Activated effector memory CD4-positive, alpha-beta T cell treated with anti-CD3 and anti-CD28 coated beads, Interleukin-2, amount 50 U/mL, for 16 hours (primary cell): Measurements from ENCODE around the gene ACSM5.

Experiments
- DNase-seq: peaks from one replicate; pipeline ENCODE4 v3.0.0-alpha.2; 2020

The ACSM5 gene, protein sequence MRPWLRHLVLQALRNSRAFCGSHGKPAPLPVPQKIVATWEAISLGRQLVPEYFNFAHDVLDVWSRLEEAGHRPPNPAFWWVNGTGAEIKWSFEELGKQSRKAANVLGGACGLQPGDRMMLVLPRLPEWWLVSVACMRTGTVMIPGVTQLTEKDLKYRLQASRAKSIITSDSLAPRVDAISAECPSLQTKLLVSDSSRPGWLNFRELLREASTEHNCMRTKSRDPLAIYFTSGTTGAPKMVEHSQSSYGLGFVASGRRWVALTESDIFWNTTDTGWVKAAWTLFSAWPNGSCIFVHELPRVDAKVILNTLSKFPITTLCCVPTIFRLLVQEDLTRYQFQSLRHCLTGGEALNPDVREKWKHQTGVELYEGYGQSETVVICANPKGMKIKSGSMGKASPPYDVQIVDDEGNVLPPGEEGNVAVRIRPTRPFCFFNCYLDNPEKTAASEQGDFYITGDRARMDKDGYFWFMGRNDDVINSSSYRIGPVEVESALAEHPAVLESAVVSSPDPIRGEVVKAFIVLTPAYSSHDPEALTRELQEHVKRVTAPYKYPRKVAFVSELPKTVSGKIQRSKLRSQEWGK

DNA sequence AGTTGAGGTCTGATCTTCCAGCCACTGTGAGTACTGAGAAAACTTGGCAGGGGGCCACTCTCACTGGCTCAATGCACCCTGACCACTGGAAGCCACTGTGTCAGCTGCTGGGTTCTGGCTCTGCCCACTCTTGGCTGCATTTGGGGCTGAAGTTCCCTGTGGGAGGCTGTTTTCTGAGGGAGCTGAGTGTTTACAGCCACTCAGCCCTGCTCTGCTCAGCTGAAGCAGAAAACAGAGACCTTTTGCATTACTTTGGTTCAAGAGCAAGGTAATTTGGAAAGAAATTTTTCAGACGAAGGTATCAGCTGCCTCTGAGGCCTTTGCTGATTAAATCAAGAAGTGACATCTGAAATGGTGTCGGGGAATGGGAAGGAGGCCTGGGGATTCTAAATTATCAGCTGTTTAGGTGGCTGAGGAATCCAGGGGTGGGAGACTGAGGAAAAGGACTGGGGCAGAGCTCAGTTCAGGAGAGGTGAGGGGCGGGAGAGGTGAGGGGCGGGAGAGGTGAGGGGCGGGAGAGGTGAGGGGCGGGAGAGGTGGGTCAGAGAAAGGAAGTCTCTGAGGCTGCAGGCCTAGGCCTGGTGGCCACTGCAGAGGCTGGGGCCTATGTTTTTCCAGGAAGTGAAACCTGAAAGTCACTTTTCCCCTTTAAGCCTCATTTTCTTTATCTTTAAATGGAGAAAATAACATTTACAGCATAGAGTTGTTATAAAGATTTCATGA, at the start of gene ACSM5:
ACSM5 (plus strand) TSS at position 137 of the 723 bp plus-strand sequence. CDS start 1,951 bp downstream, outside the sequence.
- DNase-seq, result no peak

DNA sequence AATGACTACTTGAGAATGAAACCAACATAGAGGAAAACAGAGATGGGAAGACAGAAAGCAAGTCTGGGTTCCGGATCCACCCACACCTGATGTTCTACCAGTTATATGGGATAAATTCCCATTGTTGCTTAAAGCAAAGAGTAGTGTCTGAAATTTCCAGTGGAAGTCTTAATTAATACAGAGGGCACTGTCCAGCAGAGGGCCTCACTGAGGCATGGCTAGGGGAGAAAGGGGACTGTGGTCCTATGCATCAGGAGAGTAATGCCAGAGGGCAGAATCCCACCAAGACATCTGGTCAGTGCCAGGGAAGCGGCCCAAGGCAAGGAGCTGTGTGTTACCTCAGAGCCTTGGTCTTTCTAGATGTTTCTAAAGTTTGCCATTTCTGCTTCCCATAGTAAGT, 49.3 kb upstream of the ACSM5 start:
- DNase-seq, result no peak

DNA sequence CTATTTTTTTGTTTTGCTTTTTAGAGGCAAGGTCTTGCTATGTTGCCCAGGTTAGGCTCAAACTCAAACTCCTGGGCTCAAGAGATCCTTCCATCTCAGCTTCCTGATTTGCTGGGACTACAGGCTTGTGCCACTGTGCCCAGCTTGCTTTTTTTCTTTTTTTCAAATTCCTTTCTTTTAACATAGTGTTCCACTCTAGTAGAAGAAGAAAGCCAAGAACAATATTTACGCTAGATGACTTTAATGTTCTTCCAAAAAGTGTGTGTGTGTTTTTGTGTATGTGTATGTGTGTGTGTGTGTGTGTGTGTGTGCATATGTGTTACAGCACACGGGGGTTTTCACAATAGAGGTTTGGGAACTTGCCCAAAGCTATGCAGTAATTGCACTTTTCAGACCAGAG, 46.1 kb upstream of the ACSM5 start:
- DNase-seq, result no peak

DNA sequence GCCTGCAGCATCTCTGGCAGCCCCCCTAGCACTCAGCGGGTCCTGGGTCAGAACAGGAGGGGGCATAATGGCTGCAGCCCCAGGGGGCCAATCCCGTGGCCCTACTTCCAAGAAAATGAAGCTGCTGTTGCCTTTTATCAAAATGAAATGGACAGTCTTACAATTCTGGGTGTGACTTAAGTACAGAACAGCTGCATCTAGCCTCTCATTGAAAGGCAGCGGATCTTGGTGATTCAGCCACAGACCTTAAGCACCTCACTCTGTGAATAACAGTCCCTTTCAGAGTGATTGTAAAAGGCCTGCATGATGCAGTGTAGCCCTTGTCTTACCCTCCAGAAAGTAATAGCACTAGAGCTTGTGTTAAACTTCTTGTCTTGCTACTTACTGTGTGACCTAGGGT, 45.3 kb upstream of the ACSM5 start:
- DNase-seq, result no peak

DNA sequence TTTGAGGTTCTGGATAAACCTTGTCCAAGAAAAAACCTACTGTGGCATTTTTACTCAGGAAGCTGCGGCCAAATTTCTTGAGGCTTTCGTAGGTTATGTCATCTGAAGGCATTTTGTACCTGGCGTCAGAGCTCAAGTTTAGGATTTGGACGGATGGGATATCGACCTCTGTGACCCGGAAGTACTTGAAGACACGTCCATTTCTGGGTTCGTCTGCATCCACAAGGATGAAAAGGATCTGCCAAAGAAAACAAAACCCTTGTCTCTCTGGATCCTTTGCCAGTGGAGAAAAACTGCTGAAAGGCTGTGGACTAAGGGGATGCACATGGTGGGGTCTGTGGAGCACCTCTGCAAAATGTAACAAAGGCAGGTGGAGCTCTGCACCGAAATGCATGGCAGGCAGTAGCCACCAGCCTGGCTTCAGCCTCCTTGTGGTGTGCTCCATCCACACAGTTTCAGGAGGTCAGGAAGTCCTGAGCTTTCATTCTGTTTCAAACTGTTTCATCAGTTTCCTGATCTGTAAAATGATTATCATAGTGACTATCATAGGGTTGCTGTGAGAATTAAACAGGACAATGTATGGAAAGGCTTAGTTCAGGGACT, 39.8 kb upstream of the ACSM5 start:
- DNase-seq, result no peak

DNA sequence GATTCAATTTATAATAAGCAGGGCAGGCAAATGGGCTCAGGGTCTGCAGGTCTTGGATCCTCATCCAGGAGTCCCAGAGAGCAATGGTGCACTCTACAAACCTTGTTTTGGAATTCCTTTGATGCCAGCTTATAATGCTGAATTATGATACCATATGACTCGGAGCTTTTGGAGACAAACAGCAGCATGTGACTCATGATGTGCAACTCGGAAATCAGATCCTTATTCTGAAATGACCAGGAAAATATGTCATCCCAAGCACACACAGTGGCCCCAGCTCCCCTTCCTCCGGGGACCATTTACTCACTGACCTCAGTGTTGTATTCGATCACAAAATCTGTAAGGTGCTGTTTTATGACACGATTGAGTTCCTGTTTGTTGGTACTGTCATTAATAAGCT, 36.6 kb upstream of the ACSM5 start:
- no peak for DNase-seq

DNA sequence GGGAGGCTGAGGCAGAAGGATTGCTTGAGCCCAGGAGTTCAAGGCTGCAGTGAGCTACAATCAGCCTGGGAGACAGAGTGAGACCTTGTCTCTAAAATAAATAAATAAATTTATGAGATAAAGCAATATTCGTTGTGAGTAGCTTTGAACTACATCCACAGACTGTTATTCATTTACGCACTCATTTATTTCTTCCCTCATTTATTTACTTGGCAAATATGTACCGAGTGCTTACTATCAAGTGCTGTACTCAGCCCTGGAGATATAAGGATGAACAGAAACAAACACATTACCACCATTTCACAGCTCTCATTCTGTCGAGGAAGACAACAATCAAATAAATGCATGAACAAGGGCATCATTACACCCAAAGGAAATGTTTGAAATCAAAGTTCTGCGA, 32.2 kb upstream of the ACSM5 start:
- DNase-seq, result no peak

DNA sequence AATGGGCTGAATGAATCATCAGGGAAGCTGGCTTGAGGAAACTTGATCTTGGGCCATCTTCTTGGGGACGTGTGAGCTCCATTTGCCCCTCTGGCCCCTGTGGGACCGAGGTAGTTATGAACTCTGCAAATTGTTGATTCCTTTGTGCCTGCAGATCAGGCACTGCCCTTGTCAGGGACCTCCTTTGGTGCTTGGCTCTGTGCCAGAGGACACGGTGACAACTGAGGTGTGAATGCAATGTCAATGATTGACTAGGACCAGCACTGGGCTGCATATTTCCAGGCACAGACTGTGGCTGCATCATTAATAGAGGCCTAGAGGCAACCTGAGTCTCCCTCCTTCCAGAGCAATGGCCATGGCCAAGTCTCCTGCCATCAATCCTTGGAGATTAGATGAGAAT, 28.6 kb upstream of the ACSM5 start:
- DNase-seq, result no peak

DNA sequence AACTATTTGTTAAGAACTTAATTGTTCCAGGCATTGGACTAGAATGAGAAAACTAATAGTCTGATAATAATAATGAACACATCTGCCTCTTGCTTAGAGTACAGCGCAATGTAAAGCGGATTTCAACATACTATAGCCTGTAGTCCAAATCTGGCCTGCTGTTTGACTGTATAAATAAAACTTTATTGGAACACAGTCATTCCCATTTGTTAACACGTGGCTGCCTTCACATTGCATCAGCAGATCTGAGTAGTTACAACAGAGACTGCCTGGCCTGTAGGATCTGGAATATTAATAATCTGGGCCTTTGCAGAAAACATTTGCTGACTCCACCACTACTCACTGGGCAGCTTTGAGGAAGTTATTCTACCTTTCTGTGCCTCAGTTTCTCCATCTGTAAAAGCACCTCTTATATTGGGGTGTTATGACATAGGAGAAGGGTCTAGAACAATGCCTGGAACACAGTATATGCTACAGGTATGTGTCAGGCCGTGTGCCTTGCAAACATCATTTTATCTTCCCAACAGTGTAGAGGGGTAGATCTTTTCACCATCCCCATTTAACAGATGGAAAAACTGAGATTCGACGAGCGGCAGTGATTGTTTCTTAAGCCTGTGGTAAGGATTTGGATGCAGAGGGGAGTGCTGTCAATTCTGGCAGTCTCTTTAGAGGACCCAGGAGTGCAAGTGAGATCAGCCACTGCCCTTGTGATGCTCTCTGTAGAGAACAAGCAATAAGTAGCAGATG, 27.0 kb upstream of the ACSM5 start:
- DNase-seq, result no peak

DNA sequence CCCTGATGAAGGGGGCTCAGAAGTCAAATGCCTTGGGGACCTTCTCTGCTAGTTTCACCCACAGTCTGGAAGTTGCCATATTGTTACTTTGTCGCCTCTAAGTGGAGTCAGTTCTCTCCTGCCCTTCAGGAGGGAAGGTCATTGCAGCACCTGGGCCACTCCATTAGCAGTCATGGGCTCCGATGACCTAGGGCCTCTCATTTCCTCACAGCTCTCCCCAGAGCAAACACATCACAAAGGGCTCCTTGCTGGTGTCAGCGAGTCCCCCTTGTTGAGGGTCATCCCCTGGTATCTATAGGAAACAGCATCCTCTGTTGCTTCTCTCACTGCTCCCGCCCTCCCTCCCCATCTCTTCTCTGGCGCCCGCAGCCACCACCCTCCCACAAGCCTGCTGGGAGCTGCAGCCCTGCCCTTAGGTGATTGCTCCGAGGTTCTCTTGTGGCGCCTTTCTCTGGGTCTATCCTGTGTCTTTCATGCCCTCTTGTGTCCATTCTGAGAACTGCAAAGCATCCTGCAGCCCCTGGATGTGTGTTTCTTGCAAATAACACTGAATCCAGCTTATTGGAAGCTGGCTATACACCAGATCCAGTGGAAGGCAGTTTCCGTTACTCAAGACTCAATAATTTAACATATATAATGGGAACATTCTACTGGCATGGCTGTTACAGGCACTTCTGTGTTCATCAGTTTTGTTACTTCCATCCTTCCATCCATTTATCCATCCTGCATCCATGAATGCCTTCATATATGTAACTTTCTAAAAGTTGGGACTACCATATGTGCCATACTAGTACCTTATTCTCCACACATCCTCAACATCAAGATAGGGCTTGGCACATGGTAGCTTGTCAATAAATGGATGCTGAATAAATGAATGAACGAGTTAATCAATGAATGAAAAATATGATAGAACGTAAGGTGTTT, 26.0 kb upstream of the ACSM5 start:
- peak; percentile 64 for DNase-seq

DNA sequence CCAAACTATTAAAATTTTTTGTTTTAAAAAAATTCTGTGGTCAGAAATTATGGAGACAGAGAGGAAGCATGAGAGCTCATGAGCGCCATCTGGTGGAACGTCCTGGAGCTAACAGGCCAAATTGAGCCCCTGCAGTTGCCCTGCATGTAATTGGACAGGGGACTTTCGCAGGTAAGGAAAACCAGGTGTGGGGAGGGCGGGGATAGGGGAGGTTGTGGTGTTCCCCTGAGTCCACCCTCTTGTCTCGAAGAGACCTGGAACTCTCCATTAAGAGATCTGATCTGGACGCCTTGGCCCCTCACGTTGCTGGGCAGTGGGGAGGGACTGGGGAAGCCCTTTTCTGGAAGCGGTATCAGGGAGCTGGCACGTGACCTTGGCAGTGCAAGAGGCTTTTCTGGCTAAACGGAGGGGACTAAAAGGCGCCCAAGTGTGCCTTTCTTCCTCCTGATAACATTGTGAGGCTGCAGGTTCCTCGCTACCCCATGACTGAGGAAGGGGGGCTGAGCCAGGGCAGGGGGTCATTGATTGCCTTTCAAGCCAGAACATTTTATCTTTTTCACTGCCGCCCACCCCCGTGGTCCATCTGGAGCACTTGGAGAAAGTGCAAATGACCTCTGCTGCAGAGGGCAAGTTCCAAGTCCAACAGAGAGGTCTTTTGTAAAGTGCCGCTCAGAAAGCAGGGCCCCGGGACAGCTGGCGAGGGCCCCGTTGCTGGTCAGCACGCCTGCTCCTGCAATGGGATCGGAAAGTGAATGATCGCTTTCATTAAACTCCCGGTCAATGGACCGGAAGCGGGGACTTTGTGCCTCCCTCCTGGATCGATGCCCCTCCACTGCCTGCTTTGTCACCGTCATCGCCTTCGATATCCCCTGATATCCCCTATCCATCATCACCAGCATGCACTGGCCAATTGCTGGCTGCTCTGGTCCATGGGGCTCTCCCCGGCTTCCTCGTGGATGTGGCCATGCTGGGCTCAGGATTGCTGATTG, 23.2 kb upstream of the ACSM5 start:
- peak; percentile 80 for DNase-seq

DNA sequence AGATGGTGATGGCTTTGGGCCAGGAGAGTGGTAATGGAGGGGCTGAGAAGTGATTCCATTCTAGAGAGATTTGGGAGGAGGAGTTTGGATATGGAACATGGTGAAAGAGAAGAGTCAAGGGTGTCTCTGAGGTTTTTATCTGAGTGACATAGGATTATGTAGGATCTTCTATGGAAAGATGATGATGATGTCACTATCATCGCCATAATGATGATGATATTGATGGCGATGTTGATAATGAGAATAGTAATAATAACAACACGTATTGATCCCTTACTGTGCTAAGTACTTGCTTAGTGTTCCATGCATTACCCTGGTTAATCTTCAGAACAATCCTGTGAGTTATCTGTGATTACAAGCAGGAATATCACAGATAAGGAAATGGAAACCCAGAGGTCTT, 21.4 kb upstream of the ACSM5 start:
- DNase-seq, result no peak

DNA sequence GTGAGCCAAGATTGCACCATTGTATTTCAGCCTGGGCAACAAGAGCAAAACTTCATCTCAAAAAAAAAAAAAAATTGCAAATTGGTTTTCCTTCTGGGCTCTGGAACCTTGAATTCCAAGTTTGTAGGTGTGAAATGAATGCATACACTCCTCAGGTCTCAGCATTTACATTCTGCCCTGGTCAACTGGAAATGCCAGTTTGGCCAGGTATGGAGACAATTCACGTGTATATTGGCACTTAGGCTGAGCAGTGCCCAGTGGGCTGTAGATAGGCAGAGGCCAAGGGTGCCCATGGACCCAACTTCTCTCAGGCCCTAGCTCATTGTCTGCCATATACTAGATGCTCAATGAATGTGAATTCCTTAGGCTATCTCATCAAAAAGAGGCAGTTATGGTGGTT, 20.5 kb upstream of the ACSM5 start:
- DNase-seq, result no peak

DNA sequence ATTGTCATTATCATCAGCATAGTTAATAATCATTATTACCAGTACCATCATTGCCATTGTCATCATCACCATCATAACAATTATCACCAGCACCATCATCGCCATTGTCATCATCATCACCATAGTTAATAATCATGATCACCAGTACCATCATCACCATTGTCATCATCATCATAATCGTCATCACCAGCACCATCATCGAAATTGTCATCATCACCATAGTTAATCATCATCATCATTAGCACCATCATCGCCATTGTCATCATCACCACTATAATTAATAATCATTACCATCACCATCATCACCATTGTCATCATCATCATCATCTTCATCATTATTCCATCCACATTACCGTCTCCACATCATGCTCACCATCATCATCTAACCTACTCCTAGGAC, 18.3 kb upstream of the ACSM5 start:
- no peak for DNase-seq

DNA sequence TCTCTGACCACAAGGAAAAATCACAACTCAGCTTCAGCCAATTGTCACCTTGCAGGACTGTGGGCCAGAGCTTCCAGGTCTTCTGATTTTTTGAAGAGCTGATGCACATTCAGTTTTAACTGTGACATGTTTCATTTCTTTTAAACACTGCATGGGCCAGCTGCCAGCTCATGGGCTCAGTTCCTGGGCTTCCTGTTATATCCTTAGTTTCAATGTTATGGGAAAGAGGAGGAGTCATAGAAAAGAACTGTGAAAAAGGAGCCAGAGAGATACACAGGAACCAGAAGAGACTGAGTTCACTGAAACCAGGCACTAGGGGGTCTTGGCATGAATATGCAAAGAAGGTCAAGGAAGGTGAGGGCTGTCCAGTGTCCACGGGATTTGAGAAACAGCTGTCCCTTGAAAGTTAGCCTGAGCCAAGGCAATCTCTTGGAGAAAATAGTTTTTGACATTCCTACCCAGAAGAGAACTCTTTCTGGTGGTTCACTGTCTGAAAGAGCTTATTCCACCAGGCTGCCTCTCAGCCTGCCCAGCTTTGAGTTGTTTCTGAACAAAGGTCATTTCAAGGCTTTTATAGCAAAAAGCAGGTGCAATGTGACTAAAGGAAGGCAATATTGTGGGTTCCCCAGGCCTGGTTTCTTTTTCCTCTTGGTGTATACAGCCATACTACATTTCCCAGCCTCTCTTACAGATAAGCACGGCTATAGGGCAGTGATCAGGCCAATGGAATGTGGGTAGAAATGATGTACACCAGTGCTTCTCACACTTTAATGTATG, 15.3 kb upstream of the ACSM5 start:
- DNase-seq, result no peak

DNA sequence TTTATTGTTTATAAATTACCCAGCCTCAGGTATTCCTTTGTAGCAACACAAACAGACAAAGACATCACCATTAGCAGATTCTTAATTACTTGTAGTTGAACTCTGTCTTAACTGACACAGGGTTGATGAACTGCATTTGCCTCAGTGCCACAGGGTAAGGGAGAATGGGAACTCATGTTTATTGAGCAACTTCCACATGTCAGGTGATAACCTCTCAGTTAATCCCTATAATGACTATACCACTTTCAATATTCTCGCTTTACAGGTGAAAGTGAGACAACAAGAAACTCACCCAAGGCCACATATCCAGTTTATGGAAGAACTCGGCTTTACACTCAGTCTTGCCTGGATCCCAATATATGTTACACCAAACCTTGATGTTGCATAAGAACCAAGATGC, 13.4 kb upstream of the ACSM5 start:
- no peak for DNase-seq

DNA sequence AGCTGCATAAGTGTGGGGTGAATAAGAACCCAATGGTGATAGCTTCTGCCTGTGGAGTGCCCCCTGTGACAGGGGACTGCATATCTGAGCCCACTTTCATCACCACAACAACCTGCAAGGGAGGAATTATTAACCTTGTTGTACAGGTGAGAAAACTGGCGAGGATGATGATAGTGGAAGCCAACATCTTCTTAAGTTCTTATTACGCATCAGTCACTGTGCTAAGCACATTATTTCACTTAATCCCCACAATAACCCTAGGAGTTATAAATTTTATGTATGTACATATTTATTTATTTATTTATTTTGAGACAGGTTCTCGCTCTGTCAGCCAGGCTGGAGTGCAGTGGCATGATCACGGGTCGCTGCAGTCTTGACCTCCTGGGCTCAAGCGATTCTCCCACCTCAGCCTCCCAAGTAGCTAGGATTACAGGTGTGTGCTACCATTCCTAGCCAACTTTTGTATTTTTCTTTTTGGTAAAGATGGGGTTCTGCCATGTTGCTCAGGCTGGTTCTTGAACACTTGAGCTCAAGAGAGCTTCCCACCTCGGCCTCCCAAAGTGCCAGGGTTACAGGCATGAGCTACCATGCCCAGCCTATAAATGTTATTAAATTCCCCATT, 12.4 kb upstream of the ACSM5 start:
- no peak for DNase-seq

DNA sequence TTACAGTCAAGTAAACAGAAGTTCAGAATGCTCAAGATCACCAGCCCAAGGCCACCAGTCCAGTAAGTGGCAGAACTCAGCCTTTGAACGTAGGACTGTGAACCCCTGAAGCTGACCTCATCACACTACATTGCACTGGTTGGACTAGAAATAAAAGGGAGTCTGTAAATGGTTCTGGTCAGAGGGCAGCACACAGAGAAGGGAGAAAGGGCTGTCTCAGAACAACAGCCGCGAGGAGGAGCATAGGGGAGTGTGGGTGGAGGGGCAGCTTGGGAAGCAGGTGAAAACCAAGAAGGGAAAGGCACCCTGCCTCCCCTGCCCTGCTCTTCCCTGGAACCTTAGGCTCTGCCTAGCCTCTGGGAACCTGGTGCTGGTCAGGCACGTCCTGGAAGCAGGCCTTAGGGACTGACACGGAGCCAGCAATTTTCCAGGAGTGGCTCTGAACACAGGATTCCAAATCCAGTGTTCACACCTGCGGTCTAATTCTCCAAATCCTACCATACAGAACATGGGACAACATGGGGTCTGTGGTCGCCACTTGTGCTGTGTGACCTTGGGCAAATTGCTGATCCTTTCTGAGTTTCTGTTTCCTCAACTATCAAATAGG, 11.8 kb upstream of the ACSM5 start:
- no peak for DNase-seq

DNA sequence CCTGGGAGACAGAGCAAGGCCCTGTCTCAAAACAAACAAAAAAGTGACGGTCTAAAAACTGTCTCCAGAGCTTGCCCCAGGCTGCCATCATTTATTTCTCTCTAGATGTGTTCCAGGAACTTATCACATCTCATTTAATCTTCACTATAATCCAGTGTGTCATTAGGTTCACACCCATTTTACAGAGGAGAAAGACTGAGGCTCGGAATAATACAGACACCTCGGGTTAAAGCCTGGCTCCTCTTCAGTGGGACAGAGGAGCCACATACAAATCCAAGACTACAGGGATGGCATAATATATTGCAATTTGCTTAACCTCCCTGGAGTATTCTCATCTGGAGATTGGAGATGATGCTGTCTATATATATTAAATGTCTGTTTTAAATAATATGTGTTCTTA, 10.7 kb upstream of the ACSM5 start:
- no peak for DNase-seq
